Activated CD4-positive, alpha-beta T cell treated with anti-CD3 and anti-CD28 coated beads, Interleukin-10, Interleukin-2, amounts not matched to agents 100 ng/mL and 50 ng/mL, durations not matched to agents 16 hours and 8 hours (primary cell): ENCODE measurements around the gene VAMP4.

Source experiments
- DNase-seq: peaks from one replicate; pipeline ENCODE4 v3.0.0-alpha.2; 2020

VAMP4 gene, protein sequence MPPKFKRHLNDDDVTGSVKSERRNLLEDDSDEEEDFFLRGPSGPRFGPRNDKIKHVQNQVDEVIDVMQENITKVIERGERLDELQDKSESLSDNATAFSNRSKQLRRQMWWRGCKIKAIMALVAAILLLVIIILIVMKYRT

GRCh38 chr1:171741872-171742576 is at the start of gene VAMP4:
Gene VAMP4 (minus strand): TSS chr1:171742065. CDS start chr1:171738414, 3,651 bp downstream.
- peak; percentile 90 for DNase-seq

- DNase-seq = no peak
These were observed 48.5 kb upstream of the VAMP4 start for GRCh38 chr1:171790318-171790717.

DNA sequence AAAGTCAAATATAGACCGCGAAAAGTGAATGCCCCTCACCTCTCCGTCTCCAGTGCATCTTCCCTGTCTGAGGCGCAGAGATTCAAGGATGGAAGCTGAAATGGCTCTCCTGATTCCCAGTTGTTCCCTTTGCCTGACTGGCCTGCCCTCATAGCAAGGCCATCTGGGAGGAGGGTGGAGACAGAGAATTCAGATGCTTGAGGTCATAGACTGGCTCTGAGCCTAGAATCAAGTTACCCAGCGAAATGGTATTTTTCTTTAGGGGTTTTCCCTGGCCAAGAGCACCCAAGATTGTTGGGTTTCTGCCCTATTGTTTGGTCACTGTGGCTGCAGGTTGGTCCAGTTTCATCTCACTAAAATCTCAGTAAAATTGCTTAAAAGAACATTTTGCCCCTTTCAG is 46.8 kb upstream of the VAMP4 start:
- DNase-seq = no peak

DNA sequence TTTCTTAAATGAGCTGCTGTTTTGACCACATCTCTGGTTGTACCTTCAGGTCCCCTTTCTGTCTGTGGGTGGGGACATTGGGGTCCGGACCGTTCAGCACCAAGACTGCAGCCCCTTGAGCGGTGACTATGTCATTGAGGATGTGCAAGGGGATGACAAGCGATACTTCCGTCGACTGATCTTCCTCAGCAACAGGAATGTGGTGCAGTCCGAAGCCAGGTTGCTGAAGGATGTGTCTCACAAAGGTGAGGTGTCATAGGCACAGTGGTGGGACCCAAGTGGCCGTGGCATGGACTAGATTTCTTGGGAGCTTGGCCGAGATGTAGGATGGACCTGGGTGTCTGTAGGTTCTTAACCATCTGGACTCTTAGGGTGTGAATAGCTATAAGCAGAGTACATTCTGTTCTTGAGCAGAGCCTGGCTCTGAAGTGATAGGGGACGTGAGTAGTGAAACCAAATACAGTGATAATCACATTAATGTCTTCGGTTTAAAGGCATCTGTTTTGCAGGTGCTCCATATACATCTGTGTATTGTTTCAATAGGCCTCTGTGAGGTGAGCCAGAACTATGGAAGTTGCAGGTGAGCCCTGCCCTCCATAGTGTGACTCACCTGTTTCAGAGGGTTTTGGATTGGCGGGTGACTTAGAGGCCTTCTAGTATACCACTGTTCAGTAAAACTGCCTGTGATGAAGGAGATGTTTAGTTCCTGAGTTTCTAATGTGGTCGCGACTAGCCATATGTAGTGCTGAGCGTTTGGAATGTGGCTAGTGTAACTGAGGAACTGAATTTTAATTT is 46.0 kb upstream of the VAMP4 start:
- no peak for DNase-seq

DNA sequence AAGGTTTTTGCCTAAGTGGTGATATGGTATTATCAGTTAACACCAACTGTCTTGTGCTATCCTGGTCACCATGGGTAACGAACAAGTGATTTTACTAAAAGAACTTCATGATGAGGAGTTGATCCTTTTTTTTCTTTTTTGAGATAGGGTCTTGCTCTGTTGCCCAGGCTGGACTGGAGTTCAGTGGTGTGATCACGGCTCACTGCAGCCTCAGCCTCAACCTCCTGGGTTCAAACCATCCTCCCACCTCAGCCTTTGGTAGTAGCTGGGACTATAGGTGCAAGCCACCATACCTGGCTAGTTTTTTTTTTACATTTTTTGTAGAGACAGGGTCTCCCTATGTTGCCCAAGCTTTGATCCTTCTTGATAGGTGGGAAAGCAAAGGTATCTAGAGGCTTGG is 44.7 kb upstream of the VAMP4 start:
- no peak for DNase-seq

- DNase-seq = no peak
These were observed 43.9 kb upstream of the VAMP4 start for GRCh38 chr1:171785766-171786165.

DNA sequence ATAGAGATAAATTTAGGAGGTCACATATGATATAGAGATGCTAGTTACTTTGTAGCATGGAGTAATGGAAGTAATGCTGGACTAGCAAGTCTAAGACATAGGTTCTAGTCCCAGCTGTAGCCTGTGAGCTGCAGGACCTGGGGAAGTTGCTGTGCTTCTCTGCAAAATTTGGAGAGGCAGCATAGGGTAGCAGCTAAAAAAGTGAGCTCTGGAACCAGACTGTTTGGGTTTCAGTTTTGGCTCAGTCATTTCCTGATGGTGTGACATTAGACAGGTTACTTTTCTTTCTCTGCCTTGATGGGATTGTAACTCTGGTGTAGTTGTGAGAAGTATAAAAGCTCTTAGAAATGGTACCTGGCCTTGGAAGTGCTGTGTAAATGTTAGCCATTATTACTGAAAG is 42.9 kb upstream of the VAMP4 start:
- peak; percentile 67 for DNase-seq

GRCh38 chr1:171783816-171784530 is 42.1 kb upstream of the VAMP4 start:
- no peak for DNase-seq

- peak; percentile 99 for DNase-seq
These were observed 39.5 kb upstream of the VAMP4 start, which contains the start of gene METTL13 for GRCh38 chr1:171781176-171781875. Gene METTL13 (plus strand): TSS chr1:171781660. CDS start chr1:171781968, 308 bp downstream.

DNA sequence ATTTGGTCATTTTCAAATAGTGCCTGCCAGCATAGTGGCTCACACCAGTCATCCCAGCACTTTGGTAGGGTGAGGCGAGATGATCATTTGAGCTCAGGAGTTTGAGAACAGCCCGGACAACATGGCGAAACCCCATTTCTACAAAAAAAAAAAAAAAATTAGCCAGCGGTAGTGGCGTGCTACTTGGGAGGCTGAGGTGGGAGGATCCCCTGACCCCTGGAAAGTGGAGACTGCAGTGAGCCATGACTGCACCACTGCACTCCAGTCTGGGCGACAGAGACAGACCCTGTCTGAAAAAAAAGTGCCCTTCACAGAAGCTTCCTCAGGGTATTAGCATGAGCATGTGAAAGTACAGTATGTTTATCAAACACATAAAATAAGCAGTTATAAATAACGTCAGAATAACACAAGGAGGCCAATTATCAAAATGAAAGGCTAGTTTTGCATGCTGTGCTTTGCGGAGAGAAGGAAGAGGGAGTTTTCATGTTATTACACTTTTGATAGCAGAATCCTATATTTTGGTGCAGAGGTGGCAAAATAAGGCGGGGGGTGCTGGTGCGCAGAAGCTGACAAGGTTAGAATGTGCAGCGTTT is 38.8 kb upstream of the VAMP4 start:
- no peak for DNase-seq

- no peak for DNase-seq
These were observed 30.4 kb upstream of the VAMP4 start for GRCh38 chr1:171772312-171772711.

DNA sequence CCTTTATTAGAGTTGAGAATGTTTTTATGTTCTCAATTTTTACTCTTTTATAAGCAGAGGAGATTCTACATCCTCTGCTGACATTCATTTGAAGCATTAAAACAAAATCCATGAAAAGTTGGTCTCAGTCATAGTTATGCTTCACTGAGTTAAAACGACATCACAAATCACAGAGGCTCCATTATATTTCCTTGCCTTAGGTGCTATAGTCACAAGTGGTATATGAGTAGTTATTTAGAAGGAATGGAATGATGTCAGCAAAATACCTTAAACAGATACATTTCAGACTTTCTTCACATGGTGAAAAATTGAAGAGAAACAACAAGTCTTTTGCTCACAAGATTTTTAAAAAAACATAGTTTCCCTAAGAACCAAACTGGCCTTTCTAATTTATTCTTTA is 27.9 kb upstream of the VAMP4 start:
- no peak for DNase-seq

DNA sequence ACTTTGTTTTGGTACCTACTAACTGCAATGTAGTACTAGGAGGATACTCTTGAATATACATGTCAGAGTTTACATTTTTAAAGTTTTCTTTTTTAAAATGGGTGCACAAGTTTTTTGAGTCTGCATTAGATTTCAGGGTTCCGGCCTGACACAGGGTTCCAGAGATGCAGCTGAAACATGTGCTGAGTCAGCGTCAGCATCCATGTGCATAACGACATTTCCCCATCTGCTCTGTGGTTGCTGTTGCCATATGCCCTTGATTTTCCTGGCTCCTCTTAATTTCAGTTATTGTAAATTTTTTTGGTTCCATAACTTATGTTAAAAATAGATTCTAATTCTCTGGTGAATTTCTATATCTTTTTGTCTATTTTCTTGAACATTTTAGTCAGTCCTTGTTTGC is 27.3 kb upstream of the VAMP4 start:
- DNase-seq = no peak

DNA sequence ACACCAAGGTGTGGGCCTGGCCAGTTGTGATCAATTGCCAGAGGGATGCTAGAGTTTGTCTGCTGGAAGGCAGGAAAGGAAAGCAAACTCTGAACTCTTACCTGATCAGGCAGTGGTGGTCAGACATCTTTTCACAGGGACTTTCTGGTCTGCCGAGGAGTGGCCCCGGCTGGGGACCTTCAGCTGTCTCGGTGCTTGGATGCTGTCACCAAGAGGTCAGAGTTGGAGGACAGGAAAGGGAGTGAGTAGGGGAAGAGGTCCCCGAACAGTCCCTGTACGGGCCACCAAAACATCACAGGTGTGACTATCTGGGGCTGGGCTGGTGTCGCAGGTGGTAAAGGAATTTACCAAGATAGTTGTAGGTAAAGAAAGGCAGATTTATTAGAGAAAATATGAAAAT is 21.9 kb upstream of the VAMP4 start:
- DNase-seq = no peak

GRCh38 chr1:171762143-171762563 is 20.3 kb upstream of the VAMP4 start:
- no peak for DNase-seq

GRCh38 chr1:171758011-171758410 is 16.1 kb upstream of the VAMP4 start:
- no peak for DNase-seq

DNA sequence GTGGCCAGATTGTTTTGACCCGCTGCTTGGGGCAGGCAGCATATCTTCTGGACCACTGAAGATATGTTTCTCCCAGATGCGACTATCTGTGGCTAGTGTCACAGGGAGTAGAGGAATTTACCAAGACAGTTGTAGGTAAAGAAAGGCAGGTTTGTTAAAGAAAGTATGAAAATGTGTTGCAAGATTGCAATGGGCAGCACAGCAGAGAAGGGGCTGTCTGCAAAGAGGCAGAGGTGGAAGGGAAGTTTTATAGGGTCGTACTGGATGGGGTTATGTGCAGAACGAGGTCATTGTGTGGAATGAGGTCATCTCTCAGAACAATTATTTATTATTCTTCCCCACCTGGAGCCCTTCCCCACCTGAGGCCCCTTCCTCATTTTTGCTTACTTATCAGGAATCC is 15.0 kb upstream of the VAMP4 start:
- DNase-seq = no peak

GRCh38 chr1:171754971-171755370 is 13.1 kb upstream of the VAMP4 start:
- DNase-seq = no peak

DNA sequence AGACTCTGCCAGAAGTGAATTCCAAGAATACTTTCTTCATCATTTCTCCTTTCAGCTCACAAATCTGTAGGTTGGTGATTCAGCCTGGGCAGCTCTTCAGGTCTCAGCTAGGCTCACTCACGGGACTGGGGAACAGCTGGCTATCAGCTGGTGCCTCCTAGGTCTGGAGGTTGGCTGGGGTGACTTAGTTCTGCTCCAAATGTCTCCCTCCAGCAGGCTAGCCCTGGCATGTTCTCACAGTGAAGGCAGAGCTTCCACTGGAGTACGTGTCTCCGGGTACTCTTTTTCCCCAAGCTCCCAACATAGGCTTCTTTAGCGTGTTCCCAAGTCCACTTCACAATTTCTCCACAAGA is 12.5 kb upstream of the VAMP4 start:
- DNase-seq = no peak

DNA sequence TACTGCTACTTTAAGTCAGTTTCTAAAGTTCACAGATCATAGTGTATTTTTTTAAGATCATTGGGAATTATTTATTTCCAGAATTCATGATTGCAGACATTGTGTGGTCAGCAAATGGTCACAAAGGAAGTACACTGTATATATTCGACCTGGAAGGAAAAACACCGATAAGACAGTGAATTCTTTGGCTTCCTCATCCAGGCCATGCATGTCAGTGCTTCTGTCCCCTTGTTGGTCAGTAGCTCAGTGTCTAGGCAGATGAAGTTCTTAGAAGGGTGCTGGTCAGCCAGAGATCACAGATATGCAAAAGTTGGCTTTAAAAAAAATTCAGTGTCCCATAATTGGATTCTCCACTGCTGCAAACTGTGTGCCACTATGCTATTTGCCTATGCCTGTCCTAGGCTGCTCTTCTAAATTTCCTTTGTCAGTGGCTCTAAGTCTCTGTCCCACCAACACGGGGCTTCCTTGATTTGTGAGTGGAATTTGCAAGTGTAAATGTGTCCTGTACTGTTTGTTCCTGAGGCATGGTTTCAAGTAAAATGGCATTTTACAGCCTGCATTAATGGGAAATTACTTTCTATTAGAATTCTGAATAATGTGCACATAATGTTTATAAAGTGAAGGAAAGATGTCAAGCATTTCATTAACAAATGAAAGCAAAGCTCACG is 12.0 kb upstream of the VAMP4 start:
- no peak for DNase-seq

GRCh38 chr1:171753182-171753581 is 11.3 kb upstream of the VAMP4 start:
- DNase-seq = no peak

- DNase-seq = peak; percentile 36
These were observed 9.4 kb upstream of the VAMP4 start for GRCh38 chr1:171751221-171751620.
